ENCODE measurements around the gene THADA.

DNA sequence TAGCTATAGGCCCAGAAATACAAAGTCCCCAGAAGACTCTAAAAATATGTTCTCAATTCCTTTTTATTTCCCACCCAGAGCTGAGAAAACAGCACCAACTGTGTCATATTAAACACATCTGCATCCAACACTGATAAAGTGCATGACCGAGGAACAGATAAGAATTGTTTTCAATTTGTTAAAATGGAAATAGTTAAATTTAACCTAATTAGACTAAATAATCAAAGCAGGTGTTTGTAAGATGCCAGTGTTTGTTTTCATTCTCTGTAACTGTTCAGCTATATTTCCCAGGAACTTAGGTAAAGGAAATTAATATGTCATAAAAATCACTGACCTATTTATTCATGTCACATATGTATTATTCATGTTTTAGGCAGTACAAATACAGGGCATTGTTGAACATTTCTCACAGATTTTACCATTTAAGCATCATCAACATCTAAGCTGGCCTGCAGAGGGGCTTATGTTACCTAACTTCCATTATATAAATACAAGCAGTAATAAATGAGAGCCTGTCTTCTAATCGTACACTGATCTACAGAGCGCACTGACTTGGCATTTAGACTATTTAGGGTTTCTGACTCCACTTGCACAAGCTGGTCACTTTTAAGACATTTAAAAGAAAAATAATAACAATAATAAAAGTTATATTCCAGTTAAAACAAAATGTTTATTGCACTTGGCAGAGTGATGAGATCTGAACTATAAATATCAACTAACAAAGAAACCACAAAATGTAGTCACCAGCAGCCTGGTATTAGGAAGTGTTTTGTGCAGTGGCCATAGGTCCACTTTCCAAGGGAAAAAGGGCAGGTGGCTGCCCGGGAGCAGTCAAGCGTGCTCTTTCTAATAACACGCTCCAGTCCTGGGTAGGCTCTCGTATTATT is 282.8 kb downstream of the THADA start:
- TF ChIP-seq, protein P1, sequence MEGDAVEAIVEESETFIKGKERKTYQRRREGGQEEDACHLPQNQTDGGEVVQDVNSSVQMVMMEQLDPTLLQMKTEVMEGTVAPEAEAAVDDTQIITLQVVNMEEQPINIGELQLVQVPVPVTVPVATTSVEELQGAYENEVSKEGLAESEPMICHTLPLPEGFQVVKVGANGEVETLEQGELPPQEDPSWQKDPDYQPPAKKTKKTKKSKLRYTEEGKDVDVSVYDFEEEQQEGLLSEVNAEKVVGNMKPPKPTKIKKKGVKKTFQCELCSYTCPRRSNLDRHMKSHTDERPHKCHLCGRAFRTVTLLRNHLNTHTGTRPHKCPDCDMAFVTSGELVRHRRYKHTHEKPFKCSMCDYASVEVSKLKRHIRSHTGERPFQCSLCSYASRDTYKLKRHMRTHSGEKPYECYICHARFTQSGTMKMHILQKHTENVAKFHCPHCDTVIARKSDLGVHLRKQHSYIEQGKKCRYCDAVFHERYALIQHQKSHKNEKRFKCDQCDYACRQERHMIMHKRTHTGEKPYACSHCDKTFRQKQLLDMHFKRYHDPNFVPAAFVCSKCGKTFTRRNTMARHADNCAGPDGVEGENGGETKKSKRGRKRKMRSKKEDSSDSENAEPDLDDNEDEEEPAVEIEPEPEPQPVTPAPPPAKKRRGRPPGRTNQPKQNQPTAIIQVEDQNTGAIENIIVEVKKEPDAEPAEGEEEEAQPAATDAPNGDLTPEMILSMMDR (conservative IDR thresholded peaks at IDR 0.05; ENCODE audit: low read length) = no peak
- TF ChIP-seq EZH2phosphoT487 (IDR thresholded peaks at IDR 0.05; ENCODE audit: borderline replicate concordance, low read depth, low read length) = no peak

Data from OCI-LY7 (cell line).